Activated T-cell treated with anti-CD3 and anti-CD28 coated beads, Interleukin-2, amount 50 U/mL, for 48 hours (primary cell): ENCODE results near the gene ZNF718.
"Not testable (repeated sequence)": the region's sequence is repeated elsewhere in the genome, so short reads cannot be mapped to it uniquely, and the experiment has no call there.

Source experiments
- DNase-seq, 2 experiments: peaks; one replicate each; pipeline ENCODE4 v3.0.0-alpha.2; 2020

Gene ZNF718

GRCh38 chr4:161496-162284, 37.4 kb downstream of the ZNF718 start:
- DNase-seq = no peak

DNA sequence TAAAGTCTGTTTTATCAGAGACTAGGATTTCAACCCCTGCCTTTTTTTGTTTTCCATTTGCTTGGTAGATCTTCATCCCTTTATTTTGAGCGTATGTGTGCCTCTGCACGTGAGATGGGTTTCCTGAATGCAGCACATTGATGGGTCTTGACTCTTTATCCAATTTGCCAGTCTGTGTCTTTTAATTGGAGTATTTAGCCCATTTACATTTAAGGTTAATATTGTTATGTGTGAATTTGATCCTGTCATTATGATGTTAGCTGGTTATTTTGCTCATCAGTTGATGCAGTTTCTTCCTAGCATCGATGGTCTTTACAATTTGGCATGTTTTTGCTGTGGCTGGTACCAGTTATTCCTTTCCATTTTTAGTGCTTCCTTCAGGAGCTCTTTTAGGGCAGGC, 45.3 kb downstream of the ZNF718 start:
- not testable (repeated sequence) for DNase-seq

DNA sequence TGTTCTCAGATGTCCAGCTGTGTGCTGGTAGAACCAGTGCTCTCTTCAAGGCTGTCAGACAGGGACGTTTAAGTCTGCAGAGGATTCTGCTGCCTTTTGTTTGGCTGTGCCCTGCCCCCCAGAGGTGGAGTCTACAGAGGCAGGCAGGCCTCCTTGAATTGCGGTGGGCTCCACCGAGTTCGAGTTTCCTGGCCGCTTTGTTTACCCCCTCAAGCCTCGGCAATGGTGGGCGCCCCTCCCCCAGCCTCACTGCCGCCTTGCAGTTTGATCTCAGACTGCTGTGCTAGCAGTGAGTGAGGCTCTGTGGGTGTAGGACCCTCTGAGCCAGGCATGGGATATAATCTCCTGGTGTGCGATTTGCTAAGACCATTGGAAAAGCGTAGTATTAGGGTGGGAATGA, 47.0 kb downstream of the ZNF718 start:
- not testable (repeated sequence) for DNase-seq

GRCh38 chr4:173666-174314, 49.5 kb downstream of the ZNF718 start:
- DNase-seq = no peak

DNA sequence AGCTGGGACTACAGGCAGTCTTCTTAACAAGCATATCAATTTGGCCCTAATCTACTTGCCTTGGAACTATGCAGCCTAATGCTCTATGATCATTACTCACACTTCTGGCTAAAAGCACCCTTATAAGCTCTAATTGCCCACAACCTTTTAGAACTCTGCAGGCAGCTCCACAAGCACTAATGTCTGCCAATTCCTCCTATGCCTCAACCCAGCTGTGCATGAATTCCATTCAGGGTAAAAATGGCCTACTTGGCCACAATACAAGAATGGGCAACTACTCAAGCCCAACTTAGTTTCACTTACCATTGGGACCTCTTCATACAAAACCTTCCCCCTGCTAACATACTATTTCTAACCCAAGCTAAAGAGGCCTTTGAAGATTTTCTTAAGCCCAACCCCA, 51.7 kb downstream of the ZNF718 start:
- no peak for DNase-seq

DNA sequence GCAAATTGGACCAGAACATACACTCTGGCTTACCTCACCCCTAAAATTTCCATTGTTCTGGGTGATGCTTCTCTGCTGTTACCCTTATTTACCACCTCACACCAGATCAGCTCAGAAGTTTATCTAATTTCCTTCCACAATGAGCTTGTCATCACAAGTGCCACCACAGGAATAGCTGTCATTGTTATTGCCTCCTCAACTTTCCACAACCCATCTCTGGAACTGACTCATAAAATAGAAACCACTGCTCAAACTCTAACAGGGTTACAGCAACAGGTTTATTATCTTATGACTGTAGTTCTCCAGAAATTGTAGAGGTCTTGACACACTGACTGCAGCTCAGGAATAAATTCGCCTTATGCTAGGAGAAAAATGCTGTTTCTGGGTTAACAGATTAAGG, 52.7 kb downstream of the ZNF718 start:
- no peak for DNase-seq

- DNase-seq = not testable (repeated sequence)
These were observed 57.9 kb downstream of the ZNF718 start for GRCh38 chr4:182225-182624.

GRCh38 chr4:188091-188490, 63.8 kb downstream of the ZNF718 start:
- no peak for DNase-seq

- DNase-seq = not testable (repeated sequence)
These were observed 70.9 kb downstream of the ZNF718 start for GRCh38 chr4:195159-195558.

- no peak for DNase-seq
These were observed 76.6 kb downstream of the ZNF718 start for GRCh38 chr4:200936-201335.

GRCh38 chr4:202822-203221, 78.5 kb downstream of the ZNF718 start:
- not testable (repeated sequence) for DNase-seq

GRCh38 chr4:205097-205756, 80.9 kb downstream of the ZNF718 start:
- no peak for DNase-seq

GRCh38 chr4:206054-206453, 81.8 kb downstream of the ZNF718 start:
- DNase-seq = no peak

DNA sequence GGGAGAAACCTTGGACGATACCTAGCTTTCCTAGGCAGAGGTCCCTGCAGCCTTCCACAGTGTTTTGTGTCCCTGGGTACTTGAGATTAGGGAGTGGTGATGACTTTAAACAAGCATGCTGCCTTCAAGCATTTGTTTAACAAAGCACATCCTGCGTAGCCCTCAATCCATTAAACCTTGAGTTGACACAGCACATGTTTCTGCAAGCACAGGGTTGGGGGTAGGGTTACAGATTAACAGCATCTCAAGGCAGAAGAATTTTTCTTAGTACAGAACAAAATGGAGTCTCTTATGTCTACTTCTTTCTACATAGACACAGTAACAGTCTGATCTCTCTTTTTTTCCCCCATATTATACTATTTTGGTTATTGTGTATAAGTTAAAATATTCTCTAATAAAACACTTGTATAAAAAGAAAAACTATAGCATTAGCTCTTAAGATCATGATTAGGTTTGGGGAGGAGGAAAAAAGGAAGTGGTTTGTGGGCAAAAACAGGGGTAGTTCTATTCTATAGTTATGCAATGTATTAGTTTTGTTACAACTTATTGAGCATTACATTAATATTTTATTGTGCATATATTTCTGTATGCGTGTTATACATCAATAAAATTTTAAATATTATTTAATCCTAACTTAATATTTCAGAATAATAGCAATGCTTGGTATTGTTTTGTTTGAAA, 84.3 kb downstream of the ZNF718 start:
- not testable (repeated sequence) for DNase-seq

DNA sequence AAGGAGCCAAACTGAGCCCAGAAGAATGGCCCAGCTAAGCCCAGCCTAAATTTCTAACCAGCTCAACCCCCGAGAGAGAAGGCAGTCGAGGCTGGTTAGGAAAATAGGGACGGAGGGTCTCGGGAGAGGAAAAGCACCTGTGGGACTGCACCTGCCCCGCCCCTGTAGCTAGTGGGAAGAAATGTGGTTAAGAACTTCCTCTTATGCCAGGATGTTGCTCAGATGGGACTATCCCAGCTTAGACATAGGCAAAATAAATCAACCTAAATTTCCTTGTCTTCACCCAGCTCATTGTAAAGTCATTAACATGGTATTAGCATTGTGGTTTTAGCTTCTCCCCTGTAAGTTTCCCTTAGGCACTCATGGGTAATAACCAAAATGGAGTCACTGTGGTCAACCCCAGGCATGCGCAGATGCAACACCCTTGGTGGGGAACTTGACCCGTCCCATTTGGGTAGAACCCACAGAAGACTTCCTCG, 86.8 kb downstream of the ZNF718 start:
- no peak for DNase-seq

GRCh38 chr4:212438-213188, 88.3 kb downstream of the ZNF718 start:
- no peak for DNase-seq

DNA sequence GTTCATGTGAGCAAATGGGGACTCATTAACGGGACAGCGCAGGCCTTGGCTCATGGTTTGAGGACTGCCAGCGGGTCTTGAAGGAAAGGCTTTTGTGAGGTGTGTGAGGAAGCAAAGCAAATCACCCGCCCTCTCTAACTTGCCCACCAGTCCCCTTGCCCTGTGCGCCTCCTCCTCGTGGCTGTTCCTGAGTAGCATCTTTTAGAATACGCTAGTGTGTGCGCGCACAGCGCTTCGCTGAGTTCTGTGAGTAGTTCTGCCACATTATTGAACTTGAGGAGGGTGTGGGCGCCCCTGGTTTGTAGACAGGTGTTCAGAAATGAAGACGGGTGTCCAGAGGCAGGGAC, 88.9 kb downstream of the ZNF718 start:
- DNase-seq = not testable (repeated sequence)
